Spinal cord (tissue), 10 donors: ENCODE data around the gene CFAP54. TPM values are rescaled to one million over a fixed set of nuclear protein-coding genes. Genes with fewer than 3 reads are reported as not detected.
"Not testable (repeated sequence)": the region's sequence is repeated elsewhere in the genome, so short reads cannot be mapped to it uniquely, and the experiment has no call there.

Experiments
- DNase-seq, 6 donors: peaks; one replicate each; pipeline versions ENCODE4 v3.0.0 to v3.0.0-alpha.2; 2013 to 2015; ENCODE audit warnings: low spot score in 6 of 6, low read depth in 4 of 6
- H3K27ac ChIP-seq: one replicate; pipeline ENCODE4 v1.5.1; 2013; ENCODE audit warnings: low read depth, low read length, control low read depth
- H3K27me3 ChIP-seq: one replicate; pipeline ENCODE4 v1.6.1; 2013; ENCODE audit warnings: low read length; ENCODE audit not compliant: control insufficient read depth, insufficient read depth
- H3K36me3 ChIP-seq: one replicate; pipeline ENCODE4 v1.6.1; 2013; ENCODE audit warnings: low read length; ENCODE audit not compliant: control insufficient read depth, insufficient read depth
- H3K4me1 ChIP-seq: one replicate; pipeline ENCODE4 v1.6.1; 2013; ENCODE audit warnings: low read length; ENCODE audit not compliant: control insufficient read depth, insufficient read depth
- H3K4me3 ChIP-seq: one replicate; pipeline ENCODE4 v1.5.1; 2013; ENCODE audit warnings: low read depth, low read length, control low read depth
- H3K9me3 ChIP-seq: one replicate; pipeline ENCODE4 v1.6.1; 2013; ENCODE audit warnings: low read length; ENCODE audit not compliant: control insufficient read depth, insufficient read depth
- WGBS: methylation state at CpG from one replicate; pipeline ENCODE4 v1.1.5; 2013; ENCODE audit warnings: missing lambda C conversion rate; ENCODE audit not compliant: insufficient coverage; 5-methylcytosine and 5-hydroxymethylcytosine counted together
- polyA plus RNA-seq, 2 donors: library from polyadenylated mRNA; unstranded; fragments of 120-200 nt; gene quantifications; one replicate each; pipeline ENCODE4 v1.2.1, GENCODE V29; 2013; ENCODE audit not compliant: insufficient read length in 2 of 2
- total RNA-seq, 2 donors: library from RNA; depleted of rRNA in 1 of 2; stranded (reverse); fragments of 120-200 nt in 1 of 2; fragments of >200 nt in 1 of 2; gene quantifications; one replicate each; pipeline versions ENCODE4 v1.2.3 to v1.2.4, GENCODE V29; 2013 to 2014
- donor health status: healthy.

CFAP54 gene
- total and polyA plus RNA-seq, 4 donors, result 3.3 to 21.3 (median 11.1) TPM

DNA sequence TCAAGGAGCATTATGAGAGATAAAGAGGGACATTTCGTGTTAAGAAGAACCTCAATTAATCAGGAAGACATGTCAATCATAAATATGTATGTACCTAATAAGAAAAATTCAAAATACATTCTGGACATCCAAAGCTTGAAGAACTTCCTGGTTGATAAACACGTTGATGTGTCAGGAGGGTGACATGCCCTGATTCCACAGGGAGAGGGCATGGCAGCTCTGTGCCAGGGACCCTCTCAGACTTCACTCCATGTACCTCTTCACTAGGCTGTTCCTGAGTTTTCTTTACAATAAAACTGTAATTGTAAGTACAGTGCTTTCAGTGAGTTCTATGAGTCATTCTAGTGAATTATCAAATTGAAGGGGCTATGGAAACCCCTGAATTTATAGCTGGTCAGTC lies 163.5 kb downstream of the CFAP54 start:
- no peak for DNase-seq
- Histone ChIP-seq H3K27me3 (no peaks in the 10 kb centered on the region), H3K36me3 (no peaks in the 10 kb centered on the region), H3K9me3 (no peaks in the 10 kb centered on the region), H3K4me3 (no peak overlapping the region), H3K4me1 (no peaks in the 10 kb centered on the region), H3K27ac (no peak overlapping the region)
- no CpG with 5 or more reads among the region's 2 CpGs for WGBS

DNA sequence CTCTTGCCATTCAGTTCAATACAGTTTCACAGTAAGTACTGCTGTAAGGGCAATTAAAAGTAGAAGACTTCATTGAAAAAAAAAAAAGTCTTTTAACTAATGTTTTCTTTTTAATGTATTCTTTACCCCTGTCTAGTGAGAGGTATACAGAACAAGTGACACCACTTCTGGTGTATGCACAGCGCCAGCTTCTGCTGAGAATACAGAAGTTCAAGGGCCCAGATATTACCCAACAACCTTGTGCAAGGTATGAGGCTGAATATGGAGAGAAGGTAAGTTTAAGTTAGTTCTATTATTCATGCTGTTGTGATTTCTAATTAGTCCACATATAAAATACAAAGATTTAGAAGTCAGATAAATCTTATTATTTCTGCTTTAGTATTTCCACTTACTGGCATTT lies 168.7 kb downstream of the CFAP54 start:
- Histone ChIP-seq H3K9me3 (no peaks in the 10 kb centered on the region), H3K4me3 (no peak overlapping the region), H3K27ac (no peak overlapping the region), H3K27me3 (no peaks in the 10 kb centered on the region), H3K4me1 (no peaks in the 10 kb centered on the region), H3K36me3 (no peaks in the 10 kb centered on the region)
- no CpG with 5 or more reads among the region's 1 CpG for WGBS
- DNase-seq, result no peak

DNA sequence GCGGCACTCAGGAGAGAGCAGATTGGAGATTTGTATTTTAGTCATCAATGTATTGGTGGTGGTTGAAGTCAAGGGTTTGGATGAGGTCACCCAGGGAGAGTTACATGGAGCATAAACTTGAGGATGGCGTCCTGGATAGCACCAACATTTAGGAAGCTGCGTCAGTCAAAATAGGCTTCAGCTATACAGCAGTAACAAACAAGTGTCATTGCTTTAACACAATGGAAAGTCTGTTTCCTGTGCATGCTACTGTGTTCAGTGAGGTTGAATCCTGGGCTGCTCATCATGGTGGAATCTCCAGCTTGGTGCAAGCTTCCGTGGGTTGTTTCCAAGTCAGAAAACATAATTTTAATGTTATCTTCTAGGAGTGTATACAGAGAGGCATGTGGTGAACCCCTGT lies 180.4 kb downstream of the CFAP54 start:
- H3K4me1 ChIP-seq, result no peaks in the 10 kb centered on the region
- no peaks in the 10 kb centered on the region for H3K27me3 ChIP-seq
- no peak for DNase-seq
- no peaks in the 10 kb centered on the region for H3K36me3 ChIP-seq
- 100% methylated on average over 2 of the region's 4 CpGs for WGBS
- no peak overlapping the region for H3K27ac ChIP-seq
- H3K4me3 ChIP-seq, result no peak overlapping the region
- no peaks in the 10 kb centered on the region for H3K9me3 ChIP-seq

DNA sequence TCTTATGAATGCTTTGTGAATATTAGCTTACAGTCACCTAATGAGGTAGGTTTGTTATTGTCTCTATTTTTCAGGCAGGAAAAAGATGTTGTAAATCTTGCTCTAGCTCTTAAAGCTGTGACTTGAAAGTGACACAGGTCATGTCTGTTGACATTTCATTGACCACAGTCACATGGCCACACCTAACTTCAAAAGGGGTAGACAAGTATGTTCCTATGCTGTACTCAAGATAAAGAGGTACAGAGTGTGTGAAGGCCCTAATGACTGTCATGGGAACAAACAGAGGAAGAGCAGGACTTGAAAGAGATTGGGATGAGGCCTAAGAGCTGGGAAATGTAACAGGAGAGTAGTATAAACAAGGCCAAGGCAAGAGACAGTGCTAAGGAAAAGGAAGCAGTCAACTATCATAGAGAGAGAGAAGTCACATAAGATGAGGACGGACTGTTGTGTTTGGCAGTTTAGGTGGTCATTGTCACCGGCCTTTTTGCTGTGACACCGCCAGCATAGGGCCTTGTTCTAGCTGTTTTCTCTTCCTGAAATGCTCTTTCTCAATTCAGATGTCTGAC lies 181.0 kb downstream of the CFAP54 start:
- no peak for DNase-seq
- Histone ChIP-seq H3K27me3 (no peaks in the 10 kb centered on the region), H3K27ac (no peak overlapping the region), H3K4me1 (no peaks in the 10 kb centered on the region), H3K9me3 (no peaks in the 10 kb centered on the region), H3K36me3 (no peaks in the 10 kb centered on the region), H3K4me3 (no peak overlapping the region)
- WGBS, result 100% methylated on average over 2 of the region's 3 CpGs

DNA sequence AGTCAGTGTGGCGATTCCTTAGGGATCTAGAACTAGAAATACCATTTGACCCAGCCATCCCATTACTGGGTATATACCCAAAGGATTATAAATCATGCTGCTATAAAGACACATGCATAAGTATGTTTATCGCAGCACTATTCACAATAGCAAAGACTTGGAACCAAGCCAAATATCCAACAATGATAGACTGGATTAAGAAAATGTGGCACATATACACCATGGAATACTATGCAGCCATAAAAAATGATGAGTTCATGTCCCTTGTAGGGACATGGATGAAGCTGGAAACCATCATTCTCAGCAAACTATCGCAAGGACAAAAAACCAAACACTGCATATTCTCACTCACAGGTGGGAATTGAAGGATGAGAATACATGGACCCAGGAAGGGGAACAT lies 186.1 kb downstream of the CFAP54 start:
- WGBS, result no CpG with 5 or more reads among the region's 3 CpGs
- not testable (repeated sequence) for H3K9me3 ChIP-seq, H3K4me1 ChIP-seq, H3K27me3 ChIP-seq, H3K36me3 ChIP-seq, DNase-seq, H3K27ac ChIP-seq, H3K4me3 ChIP-seq

DNA sequence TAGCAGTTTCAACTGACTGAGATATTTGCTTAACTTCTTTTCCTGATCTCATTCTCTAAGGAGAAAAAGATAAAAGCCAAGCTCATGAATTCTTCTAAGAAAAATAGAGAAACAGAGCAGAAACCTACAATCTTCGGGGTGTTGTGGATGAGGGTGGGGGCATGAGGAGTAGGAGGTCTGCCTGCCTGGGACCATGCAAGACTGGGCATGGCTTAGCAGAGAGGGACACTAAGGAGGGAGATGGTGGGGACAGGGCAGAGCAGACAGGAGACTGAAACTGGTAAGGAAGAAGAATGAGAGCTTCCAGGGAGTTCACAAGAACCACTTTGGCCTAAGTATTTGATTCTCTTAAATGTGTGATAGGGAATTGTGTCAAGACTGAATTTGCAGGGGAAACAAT lies 188.0 kb downstream of the CFAP54 start:
- Histone ChIP-seq H3K36me3 (no peaks in the 10 kb centered on the region), H3K4me1 (no peaks in the 10 kb centered on the region), H3K27ac (no peak overlapping the region), H3K9me3 (no peaks in the 10 kb centered on the region), H3K27me3 (no peaks in the 10 kb centered on the region), H3K4me3 (no peak overlapping the region)
- DNase-seq, result no peak
- WGBS, result 83% methylated on average over 1 of the region's 1 CpG

DNA sequence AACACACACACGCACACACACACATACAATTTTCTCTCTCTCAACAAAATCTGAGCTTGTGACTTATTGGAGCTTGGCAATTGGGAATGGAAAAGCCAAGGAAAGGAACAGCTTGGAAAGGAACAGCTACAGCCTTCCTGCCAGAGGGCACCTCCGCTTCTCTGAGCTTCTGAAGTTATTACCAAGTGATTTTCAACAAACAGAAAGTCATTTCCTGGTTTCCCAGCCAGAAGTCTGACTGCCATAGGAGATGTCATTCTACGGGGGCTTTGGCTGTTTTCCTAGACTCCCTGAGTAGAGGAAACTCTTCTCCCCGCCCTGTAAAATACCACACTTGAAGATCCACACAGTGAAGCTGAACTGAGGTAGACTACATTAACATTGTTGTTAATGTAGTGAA lies 198.3 kb downstream of the CFAP54 start:
- no peak overlapping the region for H3K27ac ChIP-seq
- no CpG with 5 or more reads among the region's 4 CpGs for WGBS

DNA sequence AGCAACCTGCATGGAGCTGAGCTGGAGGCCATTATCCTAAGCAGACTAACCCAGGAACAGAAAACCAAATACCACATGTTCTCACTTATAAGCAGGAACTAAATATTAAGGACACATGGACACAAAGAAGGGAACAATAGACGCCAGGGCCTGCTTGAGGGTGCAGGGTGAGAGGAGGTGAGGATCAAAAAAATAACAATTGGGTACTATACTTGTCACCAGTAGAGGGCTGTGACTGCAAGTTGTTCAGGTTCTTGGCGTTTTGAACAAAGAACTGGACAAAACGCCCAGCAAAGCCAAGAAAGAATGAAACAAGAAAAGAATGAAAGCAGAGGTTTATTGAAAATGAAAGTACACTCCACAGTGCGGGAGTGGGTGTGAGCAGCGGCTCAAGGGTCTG lies 209.1 kb downstream of the CFAP54 start:
- Histone ChIP-seq H3K9me3 (no peaks in the 10 kb centered on the region), H3K27ac (no peak overlapping the region), H3K36me3 (no peaks in the 10 kb centered on the region), H3K4me3 (no peak overlapping the region), H3K27me3 (no peaks in the 10 kb centered on the region), H3K4me1 (no peaks in the 10 kb centered on the region)
- WGBS, result 88% methylated on average over 2 of the region's 5 CpGs
- DNase-seq, result no peak

More for the DNA sequence above, 198.3 kb downstream of the CFAP54 start:
- Histone ChIP-seq H3K4me1 (no peaks in the 10 kb centered on the region), H3K27me3 (no peaks in the 10 kb centered on the region), H3K9me3 (no peaks in the 10 kb centered on the region), H3K4me3 (no peak overlapping the region), H3K36me3 (no peaks in the 10 kb centered on the region)
- DNase-seq, result peak in 1 of 6 donors; percentile 10

DNA sequence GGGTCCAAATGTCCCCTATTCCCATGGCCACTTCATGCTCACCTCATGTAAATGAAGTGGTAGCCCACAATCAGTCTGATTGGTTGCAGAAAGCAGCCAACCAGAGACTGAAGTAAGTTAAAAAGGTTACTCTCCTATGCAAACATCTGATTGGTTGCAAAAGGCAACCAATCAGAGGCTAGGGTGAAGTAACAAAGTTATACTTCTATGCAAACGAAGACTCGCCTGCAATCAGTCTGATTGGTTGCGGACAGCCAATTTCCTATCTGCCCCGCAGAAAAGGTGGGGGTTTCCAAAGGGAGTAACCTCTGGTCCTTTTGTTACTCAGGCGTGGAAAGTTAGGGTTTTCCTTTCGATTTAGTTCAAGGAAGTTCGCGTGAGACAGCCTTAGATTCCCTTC lies 209.6 kb downstream of the CFAP54 start:
- Histone ChIP-seq H3K27ac (no peak overlapping the region), H3K4me1 (no peaks in the 10 kb centered on the region), H3K36me3 (no peaks in the 10 kb centered on the region), H3K9me3 (no peaks in the 10 kb centered on the region), H3K4me3 (no peak overlapping the region), H3K27me3 (no peaks in the 10 kb centered on the region)
- WGBS, result 100% methylated on average over 2 of the region's 8 CpGs
- no peak for DNase-seq

DNA sequence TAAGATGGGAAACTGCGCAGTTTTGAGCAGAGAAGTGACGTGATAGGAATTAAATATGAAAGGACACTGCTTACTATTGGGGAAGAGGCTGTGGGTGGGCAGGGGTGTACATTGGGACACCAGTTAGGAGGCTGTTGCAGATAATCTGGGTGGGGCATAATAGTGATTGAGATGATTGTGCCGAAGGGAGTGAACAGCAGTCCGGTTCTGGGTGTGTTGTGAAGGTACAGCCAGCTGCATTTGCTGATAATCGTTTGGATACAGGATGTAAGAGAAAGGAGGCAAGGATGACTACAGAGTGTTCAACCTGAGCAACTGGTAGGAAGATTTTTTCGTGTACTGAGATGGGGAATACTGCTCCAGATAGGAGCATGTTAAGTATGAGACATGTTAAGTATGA lies 212.5 kb downstream of the CFAP54 start:
- Histone ChIP-seq H3K27ac (no peak overlapping the region), H3K36me3 (no peaks in the 10 kb centered on the region), H3K9me3 (no peaks in the 10 kb centered on the region), H3K27me3 (no peaks in the 10 kb centered on the region), H3K4me1 (no peaks in the 10 kb centered on the region), H3K4me3 (no peak overlapping the region)
- DNase-seq, result no peak
- 89% methylated on average over 6 of the region's 6 CpGs for WGBS
